B cell (primary cell): ENCODE data around the gene NUDT4B. TPM values are rescaled to one million over a fixed set of nuclear protein-coding genes. Genes with fewer than 3 reads are reported as not detected.
"Not testable (repeated sequence)": the region's sequence is repeated elsewhere in the genome, so short reads cannot be mapped to it uniquely, and the experiment has no call there.

Source experiments
- ATAC-seq: fragments of 200-7000 bp; cut with Tn5 transposase; one replicate; pipeline ENCODE4 v1.10.0; 2021; ENCODE audit warnings: low read depth, mild to moderate bottlenecking, moderate number of reproducible peaks, moderate library complexity
- CTCF ChIA-PET: fragments of 350-600 bp; sonication (Branson Sonifier 250); formaldehyde crosslinking; loops from one replicate; lab custom pipeline; 2021; ENCODE audit warnings: antibody characterized with exemption, inconsistent platforms; lab: Charles Lee
- POLR2A ChIA-PET: fragments of 350-600 bp; sonication (Branson Sonifier 250); formaldehyde crosslinking; loops from one replicate; lab custom pipeline; 2021; ENCODE audit warnings: antibody characterized with exemption; lab: Charles Lee
- DNase-seq: peaks from one replicate; pipeline ENCODE4 v3.0.0; 2013
- H2AFZ ChIP-seq: 2 replicates; pipeline ENCODE4 v1.6.1; 2012; ENCODE audit warnings: mild to moderate bottlenecking, low read depth, low read length; ENCODE audit not compliant: insufficient read depth, poor library complexity, severe bottlenecking
- H3K27ac ChIP-seq, 2 donors: 1 replicate in 1 of 2; 2 replicates in 1 of 2; pipeline ENCODE4 v1.5.1; 2012 to 2013; ENCODE audit warnings: low read length in 2 of 2, mild to moderate bottlenecking in 2 of 2, moderate library complexity in 1 of 2
- H3K27me3 ChIP-seq, 4 experiments: fragments of 200-600 bp in 1 of 4; sonication (generic) in 1 of 4; replicated peaks in 1 of 4; 1 replicate in 2 of 4; 2 replicates in 2 of 4; pipeline versions ENCODE4 v1.6.1 to v1.7.0; 2013 to 2016; ENCODE audit warnings: low read length in 3 of 4, mild to moderate bottlenecking in 2 of 4, mixed read lengths in 1 of 4, moderate library complexity in 1 of 4; ENCODE audit not compliant: insufficient read depth in 4 of 4, control insufficient read depth in 3 of 4; ENCODE audit errors: control extremely low read depth in 1 of 4
- H3K36me3 ChIP-seq, 2 experiments: replicated peaks in 1 of 2; 1 replicate in 1 of 2; 2 replicates in 1 of 2; pipeline versions ENCODE4 v1.6.1 to v1.7.1; 2013; ENCODE audit warnings: low read length in 1 of 2; ENCODE audit not compliant: insufficient read depth in 2 of 2, control insufficient read depth in 1 of 2; ENCODE audit errors: control extremely low read depth in 1 of 2, extremely low read depth in 1 of 2
- H3K4me1 ChIP-seq, 2 donors: fragments of 200-600 bp in 1 of 2; sonication (generic) in 1 of 2; 1 replicate in 1 of 2; 2 replicates in 1 of 2; pipeline versions ENCODE4 v1.5.1 to v1.6.1; 2013 to 2017; ENCODE audit warnings: low read length in 2 of 2; ENCODE audit not compliant: control insufficient read depth in 2 of 2, insufficient read depth in 2 of 2
- H3K4me2 ChIP-seq: replicated peaks from 2 replicates; pipeline ENCODE3; 2012; ENCODE audit warnings: mild to moderate bottlenecking, low read depth, low read length; ENCODE audit not compliant: poor library complexity, severe bottlenecking
- H3K4me3 ChIP-seq, 5 experiments: fragments of 200-600 bp in 1 of 5; sonication (generic) in 1 of 5; 1 replicate in 3 of 5; 2 replicates in 2 of 5; pipeline versions ENCODE4 v1.5.1 to v1.7.0; 2011 to 2016; ENCODE audit warnings: low read length in 4 of 5, mild to moderate bottlenecking in 4 of 5, low read depth in 2 of 5, control low read depth in 1 of 5, moderate library complexity in 1 of 5; ENCODE audit not compliant: insufficient read depth in 1 of 5; ENCODE audit errors: control extremely low read depth in 1 of 5, extremely low read depth in 1 of 5
- H3K79me2 ChIP-seq: fragments of 200-600 bp; sonication (generic); one replicate; pipeline ENCODE4 v1.6.0; 2016; ENCODE audit warnings: low read length; ENCODE audit not compliant: control insufficient read depth, insufficient read depth
- H3K9ac ChIP-seq: fragments of 200-600 bp; sonication (generic); 2 replicates; pipeline ENCODE4 v1.6.1; 2017; ENCODE audit warnings: mild to moderate bottlenecking, low read length, moderate library complexity
- H3K9me3 ChIP-seq, 3 donors: one replicate each; pipeline versions ENCODE4 v1.6.1 to v1.7.1; 2013; ENCODE audit warnings: low read length in 2 of 3; ENCODE audit not compliant: control insufficient read depth in 2 of 3, insufficient read depth in 1 of 3; ENCODE audit errors: control extremely low read depth in 1 of 3
- H4K20me1 ChIP-seq: 2 replicates; pipeline ENCODE4 v1.6.0; 2012; ENCODE audit warnings: mild to moderate bottlenecking, low read length; ENCODE audit not compliant: insufficient read depth, control insufficient read depth, poor library complexity, severe bottlenecking
- H3K27ac Mint-ChIP-seq: one replicate; pipeline ENCODE4 v1.8.0; 2021; ENCODE audit warnings: mixed read lengths
- H3K27me3 Mint-ChIP-seq: one replicate; pipeline ENCODE4 v1.8.0; 2021; ENCODE audit warnings: mixed read lengths
- H3K4me1 Mint-ChIP-seq: one replicate; pipeline ENCODE4 v1.8.0; 2021; ENCODE audit warnings: mixed read lengths
- H3K4me3 Mint-ChIP-seq: one replicate; pipeline ENCODE4 v1.8.0; 2021; ENCODE audit warnings: mixed read lengths
- H3K9me3 Mint-ChIP-seq: one replicate; pipeline ENCODE4 v1.8.0; 2022; ENCODE audit warnings: mixed read lengths; ENCODE audit not compliant: insufficient read depth
- WGBS: methylation state at CpG from one replicate; pipeline ENCODE4 v1.1.5; 2013; ENCODE audit warnings: missing lambda C conversion rate; ENCODE audit not compliant: insufficient coverage; 5-methylcytosine and 5-hydroxymethylcytosine counted together
- intact Hi-C: fragments of 100-400 bp; cut with micrococcal nuclease; formaldehyde crosslinking; loops from one replicate; pipeline ENCODE4 v1.10.0; 2022
- polyA plus RNA-seq: library from polyadenylated mRNA; depleted of rRNA; stranded (reverse); fragments of >200 nt; gene quantifications from 2 replicates; pipeline ENCODE4 v1.2.3, GENCODE V29; 2012
- total RNA-seq, 2 donors: library from RNA; stranded (reverse); fragments of 120-200 nt in 1 of 2; gene quantifications; 1 replicate in 1 of 2; 2 replicates in 1 of 2; pipeline versions ENCODE4 v1.2.3 to v1.2.4, GENCODE V29; 2013 to 2022

Gene NUDT4B
- total and polyA plus RNA-seq, 2 donors (not counting 1 experiment from before 2014, with no cell fraction given): 2.6 to 10.7 TPM

DNA sequence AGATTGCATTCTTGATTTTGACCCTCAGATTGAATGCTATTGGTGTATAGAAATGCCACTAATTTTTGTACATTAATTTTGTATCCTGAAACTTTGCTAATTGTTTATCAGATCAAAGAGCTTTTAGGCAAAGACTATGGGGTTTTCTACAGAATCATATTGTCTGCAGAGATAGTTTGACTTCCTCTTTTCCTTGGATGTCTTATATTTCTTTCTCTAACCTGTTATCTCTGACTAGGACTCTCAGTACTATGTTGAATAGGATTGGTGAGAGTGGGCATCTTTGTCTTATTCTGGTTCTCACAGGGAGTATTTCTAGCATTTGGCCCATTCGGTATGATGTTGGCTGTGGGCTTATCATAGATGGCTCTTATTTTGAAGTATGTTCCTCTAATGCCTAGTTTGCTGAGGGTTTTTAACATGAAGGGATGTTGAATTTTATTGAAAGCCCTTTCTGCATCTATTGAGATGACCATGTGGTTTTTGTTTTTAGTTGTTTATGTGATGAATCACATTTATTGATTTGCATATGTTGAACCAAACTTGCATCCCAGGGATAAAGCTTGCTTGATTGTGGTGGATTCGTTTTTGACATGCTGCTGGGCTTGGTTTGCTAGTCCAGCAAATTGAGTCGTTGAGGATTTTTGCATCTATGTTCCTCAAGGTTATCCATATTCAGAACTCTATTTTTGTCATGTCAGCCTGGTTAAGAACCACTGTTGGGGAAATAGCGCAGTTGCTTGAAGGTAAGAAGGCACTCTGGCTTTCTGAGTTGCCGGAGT is 16.9 kb downstream of the NUDT4B start:
- H3K79me2 ChIP-seq, POLR2A ChIA-PET, H3K27me3 ChIP-seq, ATAC-seq, H3K4me1 ChIP-seq, CTCF ChIA-PET, H3K4me1 Mint-ChIP-seq, H3K4me2 ChIP-seq, H3K9ac ChIP-seq, H3K27ac Mint-ChIP-seq, H3K27ac ChIP-seq, H4K20me1 ChIP-seq, H3K4me3 Mint-ChIP-seq, intact Hi-C loops, DNase-seq, H3K9me3 Mint-ChIP-seq, H3K9me3 ChIP-seq, H3K27me3 Mint-ChIP-seq, H2AFZ ChIP-seq, H3K36me3 ChIP-seq, H3K4me3 ChIP-seq: not testable (repeated sequence)
- no CpG with 5 or more reads among the region's 5 CpGs for WGBS

- intact Hi-C loops, H3K4me1 ChIP-seq, H3K36me3 ChIP-seq, H2AFZ ChIP-seq, POLR2A ChIA-PET, H3K9me3 ChIP-seq, H3K27ac ChIP-seq, H3K27ac Mint-ChIP-seq, H3K4me3 Mint-ChIP-seq, H3K79me2 ChIP-seq, H3K4me2 ChIP-seq, H3K9ac ChIP-seq, H3K4me1 Mint-ChIP-seq, H4K20me1 ChIP-seq, H3K4me3 ChIP-seq, ATAC-seq, H3K27me3 Mint-ChIP-seq, DNase-seq, H3K27me3 ChIP-seq, CTCF ChIA-PET, H3K9me3 Mint-ChIP-seq: not testable (repeated sequence)
- WGBS: no CpG with 5 or more reads among the region's 2 CpGs
These were observed 20.0 kb downstream of the NUDT4B start for GRCh38 chr1:148768541-148768940.

GRCh38 chr1:148769495-148769894 is 20.9 kb downstream of the NUDT4B start:
- POLR2A ChIA-PET, H3K4me1 Mint-ChIP-seq, H3K9me3 Mint-ChIP-seq, H3K27ac ChIP-seq, H3K36me3 ChIP-seq, H4K20me1 ChIP-seq, intact Hi-C loops, H3K79me2 ChIP-seq, H3K27me3 Mint-ChIP-seq, CTCF ChIA-PET, DNase-seq, H3K27me3 ChIP-seq, H3K4me2 ChIP-seq, ATAC-seq, H3K4me3 ChIP-seq, H3K4me3 Mint-ChIP-seq, H3K27ac Mint-ChIP-seq, H3K4me1 ChIP-seq, H2AFZ ChIP-seq, H3K9ac ChIP-seq, H3K9me3 ChIP-seq: not testable (repeated sequence)
- WGBS: no CpG with 5 or more reads among the region's 3 CpGs

DNA sequence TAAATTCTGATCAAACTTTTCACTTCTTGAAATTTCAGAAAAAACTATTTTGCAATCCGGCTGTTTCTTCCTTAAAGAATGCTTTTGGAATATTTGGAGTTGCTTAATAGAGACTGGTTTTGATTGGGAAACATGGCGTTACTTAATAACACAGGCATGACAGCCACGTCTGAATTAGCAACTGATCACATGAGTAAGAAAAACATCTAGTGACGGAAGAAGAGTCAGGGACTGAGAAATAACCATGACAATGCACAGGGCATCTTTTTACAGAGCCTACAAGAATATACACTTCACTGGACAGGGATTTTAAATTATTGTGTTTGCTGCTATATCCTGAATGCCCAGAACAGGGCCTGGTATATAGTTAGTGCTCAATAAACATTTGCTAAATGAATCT is 25.1 kb downstream of the NUDT4B start:
- H3K4me3 Mint-ChIP-seq, H2AFZ ChIP-seq, ATAC-seq, H3K27me3 Mint-ChIP-seq, H3K79me2 ChIP-seq, H3K9me3 Mint-ChIP-seq, H3K9me3 ChIP-seq, H4K20me1 ChIP-seq, H3K4me1 ChIP-seq, DNase-seq, H3K9ac ChIP-seq, H3K27ac Mint-ChIP-seq, CTCF ChIA-PET, intact Hi-C loops, H3K27me3 ChIP-seq, H3K4me2 ChIP-seq, H3K36me3 ChIP-seq, H3K27ac ChIP-seq, H3K4me1 Mint-ChIP-seq, H3K4me3 ChIP-seq, POLR2A ChIA-PET: not testable (repeated sequence)
- no CpG with 5 or more reads among the region's 4 CpGs for WGBS
